GM18508 (cell line): Measurements from ENCODE around the gene RGPD6.
"Not testable (repeated sequence)": the region's sequence is repeated elsewhere in the genome, so short reads cannot be mapped to it uniquely, and the experiment has no call there.

ENCODE experiments used
- ATAC-seq: cut with Tn5 transposase; IDR thresholded peaks from one replicate; pipeline ENCODE4 v1.9.1; 2021; ENCODE audit warnings: moderate number of reproducible peaks; ENCODE audit not compliant: insufficient read depth, unreplicated experiment

Gene RGPD6

DNA sequence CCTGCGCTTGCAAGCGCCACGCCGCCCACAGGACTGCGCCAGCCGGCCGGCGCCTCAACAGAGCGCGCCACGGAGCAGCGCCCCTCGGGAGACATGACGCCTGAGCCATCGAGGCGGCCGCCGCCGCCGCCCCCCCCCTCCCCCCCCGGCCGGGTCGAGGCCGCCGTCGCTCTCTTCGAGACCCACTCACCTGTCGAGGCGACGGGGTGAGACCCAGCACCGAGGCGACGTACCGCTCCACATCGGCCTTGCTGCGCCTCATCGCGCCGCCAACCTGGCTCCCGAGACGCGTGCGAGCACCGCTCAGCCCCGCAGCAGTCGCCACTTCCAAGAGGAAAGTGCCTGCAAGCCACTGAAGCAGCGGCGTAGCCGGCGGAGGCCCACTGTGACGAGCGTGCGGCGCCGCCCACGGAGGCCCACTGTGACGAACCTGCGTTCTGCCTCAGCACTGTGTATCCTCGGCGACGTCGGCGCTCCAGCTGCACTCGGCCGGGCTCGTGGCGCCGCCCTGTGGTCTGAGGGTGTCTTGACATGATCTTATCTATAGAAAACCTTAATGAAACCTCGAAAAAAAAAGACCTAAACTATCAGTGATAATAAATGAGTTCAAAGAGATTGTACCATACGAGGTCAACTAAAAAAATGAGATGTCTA is at the start of gene RGPD6:
TSS of gene RGPD6 (minus strand) at position 460 of the 654 bp plus-strand sequence. CDS start at position 262, 198 bp downstream.
- not testable (repeated sequence) for ATAC-seq

DNA sequence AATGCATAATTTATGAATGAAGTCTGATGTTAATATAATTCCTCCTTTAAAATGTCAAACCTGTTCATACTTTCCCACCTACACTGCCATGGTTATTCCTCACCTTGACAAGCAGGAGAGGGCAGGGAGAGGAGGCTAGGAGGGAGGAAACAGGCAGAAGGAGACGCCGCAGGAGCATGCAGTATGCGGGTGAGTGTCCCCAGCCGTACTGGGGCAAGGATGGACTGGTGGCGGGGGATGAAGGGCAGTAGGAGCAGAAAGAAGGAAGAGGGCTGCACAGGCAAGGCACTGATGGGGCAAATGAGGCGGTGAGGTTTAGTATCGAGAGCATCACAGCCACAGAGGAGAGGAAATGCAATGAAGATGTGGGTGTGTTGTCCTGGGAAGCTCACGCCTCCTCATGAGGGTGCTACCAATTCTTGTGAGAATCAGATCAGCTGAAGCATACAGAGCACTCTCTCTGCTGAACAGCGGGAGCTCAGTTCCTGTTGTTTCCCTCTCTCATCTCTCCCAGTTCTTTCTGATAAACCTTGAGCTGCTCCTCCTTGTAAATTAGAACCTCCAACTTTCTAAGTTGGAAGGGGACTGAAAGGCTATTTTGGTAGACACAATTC is 42.4 kb upstream of the RGPD6 start:
- ATAC-seq: not testable (repeated sequence)

DNA sequence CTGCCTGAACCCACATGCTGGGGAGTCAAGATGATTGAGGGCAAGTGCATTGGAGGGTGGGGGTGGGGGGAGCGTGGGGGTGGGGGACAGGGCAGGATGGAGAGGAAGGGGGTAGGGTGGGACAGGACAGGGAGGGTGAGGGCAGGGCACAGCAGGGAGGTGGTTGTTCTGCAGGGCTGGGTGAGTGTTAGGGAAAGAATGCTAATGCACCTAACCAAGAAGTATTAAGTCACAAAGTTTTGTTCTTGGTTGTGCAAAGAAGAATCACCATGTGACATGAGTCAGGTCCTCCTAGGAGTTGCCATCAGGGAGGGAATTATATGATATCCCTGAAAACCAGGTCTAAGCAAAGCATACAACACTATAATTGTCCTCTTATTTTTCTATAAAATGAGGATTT is 36.9 kb upstream of the RGPD6 start:
- ATAC-seq: not testable (repeated sequence)

DNA sequence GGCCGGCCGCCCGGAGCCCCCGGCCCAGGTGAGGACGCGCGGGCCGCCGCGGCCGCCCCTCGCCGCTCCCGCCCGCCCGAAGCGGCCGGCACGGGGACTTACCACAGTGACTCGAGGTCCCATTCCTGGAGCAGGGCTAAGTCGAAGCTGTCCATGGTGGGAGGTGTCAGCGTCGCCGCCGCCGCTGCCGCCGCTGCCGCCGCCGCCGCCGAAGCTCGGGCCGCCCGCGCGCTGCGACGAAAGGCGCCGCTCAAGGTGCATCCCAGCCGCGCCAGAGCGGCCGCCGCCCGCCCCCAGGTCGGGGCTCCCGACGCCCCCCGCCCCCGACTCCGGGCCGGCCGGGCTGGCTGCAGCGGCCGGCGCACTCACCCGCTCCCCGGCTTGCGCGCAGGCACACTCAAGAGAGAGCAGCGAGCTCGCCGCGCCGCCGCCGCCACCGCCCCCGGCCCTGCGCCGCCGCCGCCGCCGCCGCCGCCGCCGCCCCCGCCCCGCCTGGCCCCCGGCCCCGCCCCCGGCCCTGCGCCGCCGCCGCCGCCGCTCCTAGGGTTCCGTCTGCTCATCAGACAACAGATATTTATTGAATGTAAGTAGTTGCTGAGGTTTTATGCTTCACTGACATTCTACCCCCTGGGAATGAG is 33.7 kb upstream of the RGPD6 start:
- ATAC-seq: not testable (repeated sequence)

DNA sequence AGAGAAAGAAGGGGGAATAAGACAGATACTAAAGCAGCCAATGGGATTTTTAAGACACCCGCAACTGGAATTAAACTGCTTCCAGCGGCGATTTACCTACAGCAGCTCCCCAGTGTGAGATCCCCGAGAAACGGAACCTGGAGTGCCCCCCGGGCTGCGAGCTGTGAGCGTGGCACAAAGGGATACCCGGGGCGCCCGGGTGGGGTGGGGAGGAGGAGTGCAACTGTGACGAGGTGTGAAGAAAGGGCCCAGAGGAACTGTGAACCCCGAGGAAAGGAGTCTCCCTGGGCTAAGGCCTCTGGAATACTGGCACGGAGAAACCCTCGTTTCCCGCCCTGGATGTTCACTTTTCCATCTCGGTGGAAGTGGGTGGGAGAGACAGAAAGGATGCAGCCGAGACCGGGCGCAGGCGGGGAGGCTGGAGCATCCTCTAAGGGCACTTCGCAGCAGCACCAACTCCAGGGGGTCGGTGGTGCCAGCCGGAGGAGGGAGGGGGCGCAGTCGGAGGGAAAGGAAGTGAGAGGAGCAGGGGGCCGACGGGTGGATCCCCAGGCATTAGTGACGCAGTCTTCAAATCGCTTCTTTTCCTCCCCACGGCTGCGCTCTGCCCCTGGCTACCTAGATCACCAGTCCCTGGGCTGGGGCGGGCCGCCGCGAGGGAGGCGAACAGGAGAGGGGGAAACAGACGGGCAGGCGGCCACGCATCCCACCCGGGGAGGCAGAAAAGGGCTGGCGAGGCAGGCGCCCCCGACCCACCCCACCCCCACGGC is 33.0 kb upstream of the RGPD6 start:
- ATAC-seq: not testable (repeated sequence)

DNA sequence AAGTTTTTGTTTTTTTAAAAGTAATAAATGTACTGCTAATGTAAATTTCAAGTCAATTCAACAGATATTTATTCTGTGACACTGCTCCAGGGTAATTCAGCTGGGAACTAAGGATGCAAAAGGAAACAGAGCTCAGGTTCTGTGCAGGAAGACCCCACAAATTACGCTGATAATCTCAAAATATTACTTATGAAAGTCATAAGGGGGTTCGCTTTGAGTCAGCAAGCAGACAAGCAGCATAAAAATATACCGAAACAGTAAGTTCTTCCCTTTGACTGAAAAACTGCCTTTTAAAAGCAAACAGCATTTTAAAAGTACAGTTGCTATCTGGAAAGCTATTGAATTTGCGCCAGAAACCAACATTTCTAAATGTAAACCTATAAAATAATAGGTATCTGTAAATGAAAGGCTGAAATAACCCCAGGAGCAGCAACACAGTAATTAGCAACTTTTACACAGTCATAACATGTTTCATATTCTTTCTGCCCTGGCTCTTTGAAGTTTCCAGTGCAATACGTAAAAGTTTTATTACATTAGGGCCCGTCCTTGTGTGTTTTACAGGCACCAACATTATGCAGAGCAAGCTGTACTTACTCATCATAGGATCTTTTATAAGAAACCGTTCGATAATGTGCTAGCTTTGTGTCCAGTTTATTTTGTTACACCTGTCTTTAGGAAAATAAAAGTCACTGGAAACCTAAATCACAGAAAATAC is 31.9 kb upstream of the RGPD6 start:
- ATAC-seq: not testable (repeated sequence)

DNA sequence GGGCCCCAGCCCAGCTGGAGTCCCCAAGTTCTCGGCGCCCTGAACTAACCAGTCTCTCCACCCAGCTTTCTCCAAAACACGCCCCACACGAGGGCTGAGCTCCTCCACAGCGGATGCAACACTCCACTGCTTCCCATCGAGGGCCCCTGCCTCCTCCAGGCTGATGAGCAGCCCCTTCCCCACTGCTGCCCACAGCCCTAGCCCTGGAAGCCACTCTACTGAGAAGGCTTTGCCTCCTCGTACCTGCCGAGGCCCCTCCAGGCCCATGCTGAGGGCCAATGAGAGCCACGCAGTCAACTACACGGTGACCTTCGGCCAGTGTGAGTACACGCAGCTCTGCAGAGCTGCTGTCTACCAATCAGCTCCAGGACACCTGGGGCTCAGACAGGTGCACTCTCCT is 28.0 kb upstream of the RGPD6 start:
- not testable (repeated sequence) for ATAC-seq

DNA sequence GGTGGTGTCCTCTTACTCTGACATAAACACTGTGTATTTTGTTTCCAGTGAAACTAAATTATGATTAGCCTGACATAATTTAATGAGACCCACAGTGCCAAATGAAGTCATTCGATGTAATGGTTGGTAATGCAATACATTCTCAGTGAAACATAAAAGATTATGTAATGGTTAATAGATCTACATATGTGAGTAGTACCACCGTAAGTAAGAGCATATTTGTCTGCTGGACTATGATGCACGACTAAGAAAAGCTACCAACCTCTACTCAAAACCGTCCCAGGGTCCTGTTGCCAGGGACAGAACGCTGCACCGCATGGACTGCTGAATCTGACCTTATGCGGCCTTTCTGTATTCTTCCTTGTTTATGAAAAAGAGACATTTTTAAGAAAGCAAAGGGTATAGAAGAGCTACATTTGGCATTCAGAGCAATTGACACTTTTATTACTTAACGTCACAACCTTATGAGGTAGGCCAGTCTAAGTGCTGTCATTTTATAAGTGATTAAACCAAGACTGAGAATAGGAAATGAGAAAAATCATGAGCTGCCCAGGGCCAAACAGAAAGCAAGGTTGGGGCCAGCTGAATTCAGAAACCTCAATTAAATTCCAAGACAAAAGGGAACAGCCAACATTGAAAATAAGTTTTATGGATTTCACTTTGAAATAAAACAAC is 27.0 kb upstream of the RGPD6 start:
- ATAC-seq: not testable (repeated sequence)

DNA sequence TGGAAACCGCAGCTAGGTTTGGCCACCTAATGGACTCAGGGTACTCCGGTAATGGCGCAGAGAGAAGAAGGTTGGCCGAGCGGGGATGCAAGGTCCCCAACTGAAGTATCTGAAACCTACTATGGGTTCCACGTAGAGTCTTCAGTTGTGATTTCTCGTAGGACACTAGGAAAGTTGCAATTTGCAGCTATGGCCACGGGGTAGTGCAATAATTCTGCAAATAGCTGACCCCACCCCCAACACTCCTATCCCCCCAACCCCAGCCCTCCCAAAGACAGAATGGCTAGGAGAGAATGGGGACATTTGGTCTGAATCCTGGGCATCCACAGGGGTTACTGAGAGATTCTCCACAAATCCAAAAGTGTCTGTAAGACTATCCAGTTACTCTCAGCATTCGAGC is 25.1 kb upstream of the RGPD6 start:
- ATAC-seq: not testable (repeated sequence)

DNA sequence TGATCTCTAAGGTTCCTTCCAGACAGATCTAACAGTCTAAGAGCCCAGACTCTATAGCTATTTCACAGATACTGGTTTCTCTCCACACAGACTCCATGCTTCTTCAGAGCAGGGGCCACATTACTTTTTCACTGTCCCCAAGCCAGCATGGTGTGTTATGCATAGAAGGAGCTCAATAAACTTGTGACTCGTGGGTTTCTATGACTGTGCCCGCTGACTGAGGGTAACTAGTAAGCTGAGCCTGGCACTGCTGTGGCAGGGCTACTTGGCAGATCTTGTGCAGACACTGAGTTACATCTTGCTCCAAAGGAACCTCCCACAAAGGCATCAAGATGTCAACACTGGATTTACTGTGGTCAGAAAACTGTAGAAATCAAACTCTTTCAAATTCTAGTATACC is 15.0 kb upstream of the RGPD6 start:
- not testable (repeated sequence) for ATAC-seq

DNA sequence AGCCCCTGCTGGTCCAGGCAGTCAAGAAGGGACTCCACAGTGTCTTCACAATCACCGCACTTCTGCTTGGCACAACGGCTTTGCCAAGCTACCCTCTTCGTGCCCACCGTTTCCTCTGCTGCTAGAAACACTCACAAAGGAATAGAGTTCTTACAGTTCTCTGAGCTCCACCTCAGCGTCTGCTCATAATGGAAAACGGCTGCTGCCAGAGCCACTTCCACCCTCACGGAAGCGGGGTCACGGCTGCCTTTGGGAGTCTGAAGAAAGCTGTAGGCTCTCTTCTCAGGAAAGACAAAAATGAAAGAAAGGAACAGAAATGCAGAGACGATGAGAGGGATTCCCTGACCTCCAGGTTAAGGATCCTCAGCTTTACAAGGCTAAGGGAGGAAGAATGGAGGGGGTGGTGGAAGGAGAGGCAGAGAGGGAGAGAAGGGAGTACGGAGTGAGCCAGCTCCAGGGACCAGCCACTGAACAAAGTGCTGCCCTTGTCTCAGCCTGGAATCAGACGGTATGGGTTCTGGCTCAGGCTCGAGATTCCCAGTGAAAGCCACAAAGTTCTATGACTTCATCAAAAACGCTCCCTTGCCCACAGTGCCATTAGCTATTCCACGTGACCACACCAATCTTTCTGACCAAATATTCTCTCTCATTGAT is 12.8 kb upstream of the RGPD6 start:
- not testable (repeated sequence) for ATAC-seq

DNA sequence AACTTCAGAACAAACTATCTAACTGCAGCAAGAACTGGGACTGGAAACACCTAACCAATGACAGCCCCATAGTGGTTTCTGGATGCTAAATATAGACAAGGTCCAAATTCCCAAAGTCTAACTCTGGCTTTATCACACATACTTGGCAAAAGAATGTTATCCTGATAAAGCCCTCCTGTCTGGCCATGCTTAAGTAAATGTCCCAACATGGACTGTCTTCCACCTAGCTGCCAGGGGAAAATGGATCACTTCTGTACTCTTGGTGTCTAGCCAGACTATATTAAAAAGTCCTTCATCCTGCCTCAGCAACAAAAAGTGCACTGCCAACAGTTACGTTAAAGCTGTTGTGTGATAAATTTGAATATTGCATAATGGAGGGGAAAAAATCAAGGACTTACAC is 11.5 kb upstream of the RGPD6 start:
- not testable (repeated sequence) for ATAC-seq

DNA sequence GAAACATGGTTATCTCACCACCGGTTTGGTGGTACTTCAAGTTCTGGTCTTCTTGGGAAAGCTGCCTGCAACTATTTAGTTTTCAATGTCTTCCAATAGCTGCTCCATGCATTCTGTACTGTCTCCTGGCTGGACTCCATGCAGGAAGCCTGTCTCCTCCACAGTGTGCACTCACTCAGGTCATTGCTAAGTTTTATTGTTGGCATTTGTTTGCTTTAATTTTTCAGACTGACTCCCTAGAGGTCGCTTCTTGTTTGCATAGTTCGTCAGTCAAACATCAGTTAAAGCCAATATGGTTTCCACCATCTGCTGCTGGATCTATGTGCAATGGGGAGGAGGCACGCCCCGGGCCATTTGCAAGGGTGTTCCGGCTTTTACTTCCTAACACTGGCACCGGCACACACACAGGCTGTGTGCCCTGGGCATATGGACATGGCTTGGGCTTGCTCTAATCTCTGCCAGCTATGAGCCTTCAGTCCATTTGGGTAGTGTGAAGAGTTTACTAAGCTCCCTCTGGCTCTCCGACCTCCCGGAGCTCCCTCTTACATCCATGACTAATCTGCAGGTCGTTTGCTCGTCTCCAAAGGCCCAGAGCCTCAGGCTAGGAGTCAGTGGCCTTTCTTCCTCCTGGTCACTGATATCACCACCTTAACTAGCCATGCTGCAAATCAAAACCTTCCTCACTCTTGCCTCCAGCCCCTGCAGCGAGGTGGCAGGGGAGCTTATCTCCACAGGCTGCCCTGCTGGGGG is 2.4 kb upstream of the RGPD6 start:
- ATAC-seq: not testable (repeated sequence)

DNA sequence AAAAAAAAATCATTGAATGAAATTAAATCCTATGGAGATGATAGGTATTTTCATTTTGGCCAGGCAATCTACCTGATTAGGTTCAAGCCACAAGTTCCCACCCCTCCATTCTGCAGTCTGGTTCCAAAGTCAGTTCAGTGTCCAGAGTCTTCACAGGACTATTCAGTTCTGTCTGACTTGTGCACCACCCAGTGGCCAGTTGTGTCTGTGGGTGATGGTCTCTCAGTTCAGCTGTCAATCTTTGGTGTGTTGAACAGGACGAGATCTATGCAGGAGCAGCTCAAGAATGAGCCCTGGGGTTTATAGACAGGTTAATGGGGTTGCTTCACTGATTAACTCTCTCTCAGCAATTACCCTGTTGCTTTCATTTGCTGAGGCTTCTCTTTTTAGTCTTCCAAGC is 1.4 kb upstream of the RGPD6 start:
- ATAC-seq: not testable (repeated sequence)

DNA sequence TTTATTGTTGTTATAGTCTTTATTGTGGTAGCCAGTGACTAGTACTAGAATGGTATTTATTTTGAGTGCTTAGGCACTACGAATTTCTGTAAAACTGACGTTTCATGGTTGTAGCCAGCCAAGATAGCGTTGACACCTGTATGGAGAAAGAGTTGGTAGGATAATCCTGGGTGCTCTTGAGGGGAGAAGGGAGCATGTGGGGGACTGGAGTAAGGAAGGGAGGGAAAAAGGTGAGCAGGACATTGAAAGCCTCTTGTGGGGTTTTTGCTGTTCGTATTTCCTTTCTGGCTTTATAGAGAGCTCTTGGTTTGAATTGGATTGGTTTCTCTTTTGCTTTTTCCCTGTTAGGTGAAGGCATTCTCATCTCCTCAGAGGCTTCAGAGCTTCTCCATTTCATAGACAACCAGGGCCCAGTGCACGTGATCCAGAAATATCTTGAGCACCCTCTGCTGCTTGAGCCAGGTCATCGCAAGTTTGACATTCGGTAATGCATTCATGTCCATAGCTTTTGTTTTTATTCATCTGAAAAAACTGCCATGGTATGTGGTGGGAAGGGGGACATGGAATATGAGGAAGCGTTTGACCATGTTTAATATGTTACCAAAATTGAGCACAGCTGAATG is 77.2 kb downstream of the RGPD6 start:
- ATAC-seq: not testable (repeated sequence)

DNA sequence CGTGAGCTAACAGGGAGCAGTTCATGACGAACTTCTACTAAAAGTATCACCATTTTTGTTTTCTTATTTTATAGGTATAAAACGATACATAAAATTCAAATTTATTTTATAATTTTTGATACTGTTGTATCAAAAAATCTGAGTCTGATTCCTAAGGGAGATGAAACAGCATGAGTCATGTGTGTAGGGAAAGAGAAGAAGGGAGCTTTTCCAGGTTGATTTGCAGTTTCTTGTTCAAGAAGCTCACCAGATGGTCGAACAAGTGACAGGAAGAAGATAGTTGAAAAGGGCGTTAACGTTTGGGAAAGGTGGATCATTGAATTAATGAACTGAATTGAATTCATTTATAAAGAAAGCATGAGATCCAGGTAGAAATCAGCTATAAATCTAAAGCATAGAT is 81.0 kb downstream of the RGPD6 start:
- not testable (repeated sequence) for ATAC-seq

DNA sequence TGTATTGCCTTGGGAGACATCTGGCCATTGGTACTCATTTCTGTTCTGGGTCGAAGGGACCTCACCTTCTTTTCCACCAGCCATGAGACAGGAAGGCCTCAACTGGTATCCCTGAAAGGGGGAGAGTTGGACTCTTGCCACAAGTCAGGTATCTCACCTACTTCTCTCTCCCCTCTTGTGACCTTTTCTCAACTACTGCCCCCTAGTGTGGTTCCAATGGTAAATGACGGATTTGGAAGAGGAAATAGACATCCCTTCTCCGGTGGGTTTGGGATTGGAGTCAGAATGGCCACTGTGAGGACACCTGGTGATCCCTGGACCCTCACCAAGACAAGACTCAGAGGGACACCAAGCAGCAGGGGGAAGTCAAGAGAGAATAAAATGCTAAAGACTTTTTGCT is 82.5 kb downstream of the RGPD6 start:
- not testable (repeated sequence) for ATAC-seq

DNA sequence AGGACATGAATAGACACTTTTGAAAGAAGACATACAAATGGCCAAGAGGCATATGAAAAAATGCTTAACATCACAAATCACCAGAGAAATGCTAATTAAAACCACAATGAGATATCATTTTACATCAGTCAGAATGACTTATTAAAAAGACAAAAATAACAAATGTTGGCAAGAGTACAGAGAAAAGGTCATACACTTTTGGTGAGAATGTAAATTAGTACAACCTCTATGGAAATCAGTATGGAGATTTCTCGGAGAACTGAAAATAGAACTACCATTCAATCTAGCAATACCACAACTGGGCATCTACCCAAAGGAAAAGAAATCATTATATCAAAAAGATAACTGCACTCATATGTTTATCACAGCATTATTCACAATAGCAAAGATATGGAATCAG is 88.0 kb downstream of the RGPD6 start:
- not testable (repeated sequence) for ATAC-seq
